HepG2 (cell line): ENCODE data around the gene APC2. TPM values are rescaled to one million over a fixed set of nuclear protein-coding genes. Genes with fewer than 3 reads are reported as not detected.

Experiments used
- BHLHE40 ChIP-seq: IDR thresholded peaks from 2 replicates; pipeline ENCODE4 v1.6.1; 2011; ENCODE audit warnings: low read length, improper control_type of control experiment
- DMAP1 ChIP-seq: IDR thresholded peaks from 2 replicates; pipeline ENCODE4 v1.6.1; 2016
- FOXA3 ChIP-seq: IDR thresholded peaks from 2 replicates; pipeline ENCODE4 v1.6.1; 2016; ENCODE audit warnings: missing genetic modification reagents, missing compliant biosample characterization
- FOXO1 ChIP-seq: sonication (generic); formaldehyde crosslinking; IDR thresholded peaks from 2 replicates; pipeline ENCODE4 v1.4.0; 2020; ENCODE audit warnings: missing genetic modification reagents
- HES4 ChIP-seq: sonication (generic); formaldehyde crosslinking; IDR thresholded peaks from 2 replicates; pipeline ENCODE4 v1.9.0; 2021; ENCODE audit warnings: mild to moderate bottlenecking, missing genetic modification reagents, borderline replicate concordance
- HMGXB4 ChIP-seq, 2 experiments: sonication (generic) in 1 of 2; formaldehyde crosslinking in 1 of 2; IDR thresholded peaks; 2 replicates each; pipeline versions ENCODE4 v1.4.0 to v1.6.1; 2018 to 2020; ENCODE audit warnings: missing genetic modification reagents in 2 of 2, borderline replicate concordance in 1 of 2, low read depth in 1 of 2, mild to moderate bottlenecking in 1 of 2, missing biosample characterization in 1 of 2
- KLF12 ChIP-seq: sonication (generic); formaldehyde crosslinking; IDR thresholded peaks from 2 replicates; pipeline ENCODE4 v1.4.0; 2020; ENCODE audit warnings: missing genetic modification reagents, borderline replicate concordance
- NPAS2 ChIP-seq: sonication (generic); formaldehyde crosslinking; IDR thresholded peaks from 2 replicates; pipeline ENCODE4 v1.8.0; 2022; ENCODE audit warnings: mild to moderate bottlenecking, missing genetic modification reagents, borderline replicate concordance
- SATB2 ChIP-seq: sonication (generic); formaldehyde crosslinking; IDR thresholded peaks from 2 replicates; pipeline ENCODE4 v1.5.0; 2020; ENCODE audit warnings: missing genetic modification reagents
- SNAI1 ChIP-seq: sonication (generic); formaldehyde crosslinking; IDR thresholded peaks from 2 replicates; pipeline ENCODE4 v1.5.0; 2020; ENCODE audit warnings: mild to moderate bottlenecking, missing genetic modification reagents, borderline replicate concordance
- WIZ ChIP-seq: sonication (generic); formaldehyde crosslinking; IDR thresholded peaks from 2 replicates; pipeline ENCODE4 v1.5.1; 2020; ENCODE audit warnings: mild to moderate bottlenecking, missing genetic modification reagents
- ZMYM4 ChIP-seq: sonication (generic); formaldehyde crosslinking; IDR thresholded peaks from 2 replicates; pipeline ENCODE4 v1.8.1; 2023; ENCODE audit warnings: mild to moderate bottlenecking, missing genetic modification reagents
- ZNF34 ChIP-seq: sonication (generic); formaldehyde crosslinking; IDR thresholded peaks from 2 replicates; pipeline ENCODE4 v1.4.0; 2020; ENCODE audit warnings: mild to moderate bottlenecking, missing genetic modification reagents, borderline replicate concordance
- ZNF414 ChIP-seq: sonication (generic); formaldehyde crosslinking; IDR thresholded peaks from 2 replicates; pipeline ENCODE4 v1.5.0; 2020; ENCODE audit warnings: missing genetic modification reagents
- ZNF510 ChIP-seq: sonication (generic); formaldehyde crosslinking; IDR thresholded peaks from 2 replicates; pipeline ENCODE4 v1.4.0; 2020; ENCODE audit warnings: low read depth, mild to moderate bottlenecking, missing genetic modification reagents
- ZNF605 ChIP-seq: sonication (generic); formaldehyde crosslinking; IDR thresholded peaks from 2 replicates; pipeline ENCODE4 v1.8.0; 2022; ENCODE audit warnings: mild to moderate bottlenecking, missing genetic modification reagents
- ZNF775 ChIP-seq: sonication (generic); formaldehyde crosslinking; IDR thresholded peaks from 2 replicates; pipeline ENCODE4 v1.4.0; 2020; ENCODE audit warnings: missing genetic modification reagents, mild to moderate bottlenecking, moderate library complexity, borderline replicate concordance
- ZNF816 ChIP-seq: sonication (generic); formaldehyde crosslinking; IDR thresholded peaks from 2 replicates; pipeline ENCODE4 v1.8.0; 2022; ENCODE audit warnings: missing genetic modification reagents, mild to moderate bottlenecking, borderline replicate concordance
- polyA plus RNA-seq, 8 experiments: library from polyadenylated mRNA; depleted of rRNA in 3 of 8; stranded (reverse) in 7 of 8; unstranded in 1 of 8; fragments of >200 nt; fragmentation: Illumina TruSeq in 4 of 8; extraction: Trizol in 4 of 8; gene quantifications; 2 replicates each; pipeline versions ENCODE4 v1.2.1 to v1.2.3, GENCODE V29; 2011 to 2016; ENCODE audit warnings: low read depth in 4 of 8, missing spikeins in 1 of 8, mixed read lengths in 1 of 8; ENCODE audit not compliant: insufficient read depth in 1 of 8
- total RNA-seq, 5 experiments: library from RNA; depleted of rRNA; stranded (reverse); fragments of >200 nt; fragmentation: Illumina TruSeq; extraction: Trizol; gene quantifications; 2 replicates each; pipeline ENCODE4 v1.2.3, GENCODE V29; 2016; ENCODE audit warnings: low read depth in 1 of 5
- TF ChIP-seq, protein P1 (sequence below): fragments of 450-650 bp; IDR thresholded peaks from 2 replicates; pipeline ENCODE4 v1.6.1; 2016
- TF ChIP-seq, protein P2 (sequence below): sonication (generic); formaldehyde crosslinking; IDR thresholded peaks from 2 replicates; pipeline ENCODE4 v1.4.0; 2020; ENCODE audit warnings: missing genetic modification reagents
- TF ChIP-seq, protein P3 (sequence below): sonication (generic); formaldehyde crosslinking; IDR thresholded peaks from 2 replicates; pipeline ENCODE4 v1.4.0; 2020; ENCODE audit warnings: missing genetic modification reagents

The APC2 gene
- total and polyA plus RNA-seq, 2 of the 13 experiments (the other 11 are each of a cell fraction or from before 2014, with no cell fraction given) = 0.08 to 0.22 TPM

DNA sequence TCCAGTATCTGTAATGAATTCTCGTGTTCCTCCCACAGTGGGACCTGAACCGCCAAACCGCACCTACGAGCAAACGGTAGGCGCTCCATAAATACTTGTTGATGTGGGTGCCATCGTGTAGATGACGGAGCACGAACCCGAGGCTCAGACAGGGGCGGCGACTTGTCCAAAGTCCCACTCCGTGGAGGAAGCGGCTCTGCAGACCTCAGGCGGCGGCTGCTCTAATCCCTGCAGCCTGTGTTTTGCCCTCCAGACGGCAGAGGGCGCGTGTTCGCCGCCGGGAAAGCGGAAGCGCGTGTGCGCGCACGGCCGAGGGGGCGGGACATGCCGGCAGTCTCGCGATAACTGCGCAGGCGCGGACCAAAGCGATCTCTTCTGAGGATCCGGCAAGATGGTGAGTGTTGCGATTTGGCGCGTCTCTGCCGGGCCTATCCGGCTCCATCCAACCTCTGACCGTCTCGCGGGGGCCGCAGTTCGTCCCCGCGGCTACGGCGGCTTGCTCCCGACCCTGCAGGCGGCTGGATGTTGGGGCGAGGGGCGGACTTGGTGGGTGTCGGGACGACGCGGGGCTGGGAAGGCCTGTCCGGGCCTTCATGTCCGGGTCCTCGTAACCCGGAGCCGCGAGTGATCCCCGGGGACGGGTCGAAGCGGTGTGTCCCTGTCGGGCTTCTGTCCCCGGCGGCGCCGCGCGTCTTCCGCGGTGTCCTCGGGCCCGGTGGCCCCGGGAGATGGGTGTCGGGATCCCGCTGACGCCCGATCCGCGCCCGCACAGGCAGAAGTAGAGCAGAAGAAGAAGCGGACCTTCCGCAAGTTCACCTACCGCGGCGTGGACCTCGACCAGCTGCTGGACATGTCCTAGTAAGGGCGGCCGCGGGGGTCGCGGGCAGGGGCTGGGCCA, 11.6 kb upstream of the APC2 start, which contains the start of gene RPS15 (continued):
- TF ChIP-seq FOXA3 (CRISPR knock-in tag) (peak; percentile 87), ZNF816 (CRISPR knock-in tag) (peak; percentile 62), ZNF414 (CRISPR knock-in tag) (peak; percentile 86; the same call in 1 of the 2 replicates), SNAI1 (CRISPR knock-in tag) (peak; percentile 91; the same call in 1 of the 2 replicates), ZNF34 (CRISPR knock-in tag) (peak; percentile 86), HES4 (CRISPR knock-in tag) (peak; percentile 91), WIZ (0 out of 2 replicates have a peak, but pooled peaks have one; percentile 69), BHLHE40 (peak; percentile 36), NPAS2 (no peak), FOXO1 (CRISPR knock-in tag) (peak; percentile 86), KLF12 (CRISPR knock-in tag) (peak; percentile 93), ZMYM4 (CRISPR knock-in tag) (peak; percentile 94), ZNF775 (CRISPR knock-in tag) (no peak), SATB2 (CRISPR knock-in tag) (peak; percentile 71; the same call in 1 of the 2 replicates), ZNF605 (CRISPR knock-in tag) (peak; percentile 90), DMAP1 (peak; percentile 94), HMGXB4 (CRISPR knock-in tag; IDR thresholded peaks at IDR 0.05; ENCODE audit: borderline replicate concordance in 1 of 2, low read depth in 1 of 2) (peak; percentile 97), ZNF510 (CRISPR knock-in tag) (peak; percentile 61; the same call in 1 of the 2 replicates)
- TF ChIP-seq, protein P1, sequence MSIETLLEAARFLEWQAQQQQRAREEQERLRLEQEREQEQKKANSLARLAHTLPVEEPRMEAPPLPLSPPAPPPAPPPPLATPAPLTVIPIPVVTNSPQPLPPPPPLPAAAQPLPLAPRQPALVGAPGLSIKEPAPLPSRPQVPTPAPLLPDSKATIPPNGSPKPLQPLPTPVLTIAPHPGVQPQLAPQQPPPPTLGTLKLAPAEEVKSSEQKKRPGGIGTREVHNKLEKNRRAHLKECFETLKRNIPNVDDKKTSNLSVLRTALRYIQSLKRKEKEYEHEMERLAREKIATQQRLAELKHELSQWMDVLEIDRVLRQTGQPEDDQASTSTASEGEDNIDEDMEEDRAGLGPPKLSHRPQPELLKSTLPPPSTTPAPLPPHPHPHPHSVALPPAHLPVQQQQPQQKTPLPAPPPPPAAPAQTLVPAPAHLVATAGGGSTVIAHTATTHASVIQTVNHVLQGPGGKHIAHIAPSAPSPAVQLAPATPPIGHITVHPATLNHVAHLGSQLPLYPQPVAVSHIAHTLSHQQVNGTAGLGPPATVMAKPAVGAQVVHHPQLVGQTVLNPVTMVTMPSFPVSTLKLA = peak; percentile 80
- TF ChIP-seq, protein P2, sequence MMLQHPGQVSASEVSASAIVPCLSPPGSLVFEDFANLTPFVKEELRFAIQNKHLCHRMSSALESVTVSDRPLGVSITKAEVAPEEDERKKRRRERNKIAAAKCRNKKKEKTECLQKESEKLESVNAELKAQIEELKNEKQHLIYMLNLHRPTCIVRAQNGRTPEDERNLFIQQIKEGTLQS (CRISPR knock-in tag) = no peak; the same call in 1 of the 2 replicates
- TF ChIP-seq, protein P3, sequence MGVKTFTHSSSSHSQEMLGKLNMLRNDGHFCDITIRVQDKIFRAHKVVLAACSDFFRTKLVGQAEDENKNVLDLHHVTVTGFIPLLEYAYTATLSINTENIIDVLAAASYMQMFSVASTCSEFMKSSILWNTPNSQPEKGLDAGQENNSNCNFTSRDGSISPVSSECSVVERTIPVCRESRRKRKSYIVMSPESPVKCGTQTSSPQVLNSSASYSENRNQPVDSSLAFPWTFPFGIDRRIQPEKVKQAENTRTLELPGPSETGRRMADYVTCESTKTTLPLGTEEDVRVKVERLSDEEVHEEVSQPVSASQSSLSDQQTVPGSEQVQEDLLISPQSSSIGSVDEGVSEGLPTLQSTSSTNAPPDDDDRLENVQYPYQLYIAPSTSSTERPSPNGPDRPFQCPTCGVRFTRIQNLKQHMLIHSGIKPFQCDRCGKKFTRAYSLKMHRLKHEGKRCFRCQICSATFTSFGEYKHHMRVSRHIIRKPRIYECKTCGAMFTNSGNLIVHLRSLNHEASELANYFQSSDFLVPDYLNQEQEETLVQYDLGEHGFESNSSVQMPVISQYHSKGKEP (CRISPR knock-in tag) = peak; percentile 61; the same call in 1 of the 2 replicates
